Neural cell (in vitro differentiated cells): ENCODE data around the gene SLC37A1. TPM values are rescaled to one million over a fixed set of nuclear protein-coding genes. Genes with fewer than 3 reads are reported as not detected.

Source experiments
- H2AFZ ChIP-seq: fragments of 200-600, 300-800 bp; sonication (generic), shearing (Covaris generic); 2 replicates; pipeline ENCODE4 v1.6.0; 2014; ENCODE audit warnings: low read depth, mild to moderate bottlenecking, antibody characterized with exemption, low read length, moderate library complexity
- H3F3A ChIP-seq: fragments of 200-600 bp; shearing (Covaris generic); 2 replicates; pipeline ENCODE4 v1.6.1; 2016; ENCODE audit warnings: mild to moderate bottlenecking, moderate library complexity, mixed read lengths, antibody characterized with exemption, low read length; ENCODE audit not compliant: insufficient read depth, poor library complexity, severe bottlenecking
- H3K27ac ChIP-seq: fragments of 200-600, 300-800 bp; sonication (generic), shearing (Covaris generic); 2 replicates; pipeline ENCODE4 v1.5.1; 2014; ENCODE audit warnings: mild to moderate bottlenecking, low read length, moderate library complexity
- H3K27me3 ChIP-seq: fragments of 300-800, 200-600 bp; sonication (generic), shearing (Covaris generic); 2 replicates; pipeline ENCODE4 v1.6.0; 2014; ENCODE audit warnings: mild to moderate bottlenecking, low read depth, low read length, moderate library complexity; ENCODE audit not compliant: insufficient read depth
- H3K36me3 ChIP-seq: fragments of 300-800, 200-600 bp; sonication (generic), shearing (Covaris generic); 2 replicates; pipeline ENCODE4 v1.5.1; 2014; ENCODE audit warnings: mild to moderate bottlenecking, antibody characterized with exemption, low read length, moderate library complexity; ENCODE audit not compliant: insufficient read depth
- H3K4me2 ChIP-seq: fragments of 300-800, 200-600 bp; sonication (generic), shearing (Covaris generic); 2 replicates; pipeline ENCODE4 v1.6.0; 2014; ENCODE audit warnings: mild to moderate bottlenecking, low read length
- H3K4me3 ChIP-seq: fragments of 300-800, 200-600 bp; sonication (generic), shearing (Covaris generic); 2 replicates; pipeline ENCODE4 v1.5.1; 2014; ENCODE audit warnings: mild to moderate bottlenecking, low read length, moderate library complexity
- H3K79me2 ChIP-seq: fragments of 200-600 bp; shearing (Covaris generic); replicated peaks from 2 replicates; pipeline ENCODE4 v1.6.0; 2014; ENCODE audit warnings: mild to moderate bottlenecking, low read length, moderate library complexity; ENCODE audit not compliant: insufficient read depth
- H3K9ac ChIP-seq: fragments of 300-800, 200-600 bp; sonication (generic), shearing (Covaris generic); 2 replicates; pipeline ENCODE4 v1.6.1; 2016; ENCODE audit warnings: mild to moderate bottlenecking, low read length, mixed read lengths
- H3K9me2 ChIP-seq: fragments of 200-600 bp; shearing (Covaris generic); 2 replicates; pipeline ENCODE4 v1.6.1; 2016; ENCODE audit warnings: mild to moderate bottlenecking, low read length, mixed read lengths; ENCODE audit not compliant: insufficient read depth
- H3K9me3 ChIP-seq: fragments of 200-600, 300-800 bp; sonication (generic), shearing (Covaris generic); 2 replicates; pipeline ENCODE4 v1.6.1; 2016; ENCODE audit warnings: mild to moderate bottlenecking, mixed run types, low read length, moderate library complexity, mixed read lengths
- H4K20me1 ChIP-seq: fragments of 200-600 bp; shearing (Covaris generic); 2 replicates; pipeline ENCODE4 v1.6.1; 2016; ENCODE audit warnings: mild to moderate bottlenecking, mixed run types; ENCODE audit not compliant: insufficient read depth
- EP300 ChIP-seq: fragments of 450-650 bp; conservative IDR thresholded peaks from 2 replicates; pipeline ENCODE4 v1.6.1; 2014; ENCODE audit warnings: antibody characterized with exemption, mild to moderate bottlenecking, moderate library complexity; ENCODE audit not compliant: poor library complexity, severe bottlenecking
- MXI1 ChIP-seq: fragments of 450-650 bp; conservative IDR thresholded peaks from 2 replicates; pipeline ENCODE4 v1.6.1; 2014; ENCODE audit warnings: antibody characterized with exemption, mild to moderate bottlenecking; ENCODE audit not compliant: poor library complexity, severe bottlenecking
- POLR2AphosphoS5 ChIP-seq: IDR thresholded peaks from 2 replicates; pipeline ENCODE4 v1.6.1; 2012
- RAD21 ChIP-seq: fragments of 450-650 bp; conservative IDR thresholded peaks from 2 replicates; pipeline ENCODE4 v1.6.1; 2014; ENCODE audit warnings: antibody characterized with exemption, mild to moderate bottlenecking, moderate library complexity
- SMC3 ChIP-seq: fragments of 450-650 bp; conservative IDR thresholded peaks from 2 replicates; pipeline ENCODE4 v1.6.1; 2014; ENCODE audit warnings: antibody characterized with exemption, mild to moderate bottlenecking, moderate library complexity; ENCODE audit not compliant: poor library complexity
- TAF1 ChIP-seq: IDR thresholded peaks from 2 replicates; pipeline ENCODE4 v1.6.1; 2012; ENCODE audit warnings: low read depth
- polyA plus RNA-seq: library from polyadenylated mRNA; depleted of rRNA; stranded (reverse); fragments of >200 nt; gene quantifications from 2 replicates; pipeline ENCODE4 v1.2.3, GENCODE V29; 2014
- TF ChIP-seq, protein P1 (sequence below): fragments of 450-650 bp; IDR thresholded peaks from 2 replicates; pipeline ENCODE4 v1.5.1; 2014; ENCODE audit warnings: antibody characterized with exemption, mild to moderate bottlenecking, moderate library complexity; ENCODE audit not compliant: poor library complexity, severe bottlenecking
- TF ChIP-seq, protein P2 (sequence below): IDR thresholded peaks from 2 replicates; pipeline ENCODE4 v1.6.1; 2012; ENCODE audit warnings: borderline replicate concordance

Gene SLC37A1
- polyA plus RNA-seq, 1 donor from 2014 or later = 60.7 TPM

DNA sequence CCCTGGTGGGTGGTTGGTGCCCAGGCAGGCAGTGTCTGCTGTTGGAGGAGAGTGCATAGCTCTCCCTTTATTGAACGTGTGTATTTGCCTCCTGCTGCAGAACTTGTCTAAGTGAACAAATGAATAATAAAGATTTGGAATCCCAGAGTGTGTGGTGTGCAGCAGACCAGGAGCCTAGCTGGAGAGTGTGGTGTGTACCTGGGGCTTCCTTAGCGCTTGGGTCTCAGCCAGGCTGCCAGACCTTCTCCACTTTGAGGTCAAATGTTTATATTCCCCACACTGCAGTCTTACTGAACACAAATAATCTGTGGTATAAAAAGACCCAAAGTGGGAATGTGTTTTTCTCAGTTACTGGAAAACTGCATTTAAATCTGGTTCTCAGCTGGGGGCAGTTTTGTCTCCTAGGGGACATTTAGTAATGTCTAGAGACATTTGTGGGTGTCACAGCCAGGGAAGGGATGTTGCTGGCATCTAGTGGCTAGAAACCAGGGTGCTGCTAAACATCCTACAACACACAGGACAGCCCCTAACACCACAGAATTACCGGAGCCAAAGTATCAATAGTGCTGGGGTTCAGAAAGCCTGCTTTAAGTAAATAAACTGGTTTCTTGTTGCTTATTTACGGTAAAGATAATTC, 23.6 kb downstream of the SLC37A1 start:
- peak; percentile 79 for TF ChIP-seq RAD21
- peak; percentile 79 for TF ChIP-seq SMC3
- no peak for TF ChIP-seq TAF1
- TF ChIP-seq, protein P1, sequence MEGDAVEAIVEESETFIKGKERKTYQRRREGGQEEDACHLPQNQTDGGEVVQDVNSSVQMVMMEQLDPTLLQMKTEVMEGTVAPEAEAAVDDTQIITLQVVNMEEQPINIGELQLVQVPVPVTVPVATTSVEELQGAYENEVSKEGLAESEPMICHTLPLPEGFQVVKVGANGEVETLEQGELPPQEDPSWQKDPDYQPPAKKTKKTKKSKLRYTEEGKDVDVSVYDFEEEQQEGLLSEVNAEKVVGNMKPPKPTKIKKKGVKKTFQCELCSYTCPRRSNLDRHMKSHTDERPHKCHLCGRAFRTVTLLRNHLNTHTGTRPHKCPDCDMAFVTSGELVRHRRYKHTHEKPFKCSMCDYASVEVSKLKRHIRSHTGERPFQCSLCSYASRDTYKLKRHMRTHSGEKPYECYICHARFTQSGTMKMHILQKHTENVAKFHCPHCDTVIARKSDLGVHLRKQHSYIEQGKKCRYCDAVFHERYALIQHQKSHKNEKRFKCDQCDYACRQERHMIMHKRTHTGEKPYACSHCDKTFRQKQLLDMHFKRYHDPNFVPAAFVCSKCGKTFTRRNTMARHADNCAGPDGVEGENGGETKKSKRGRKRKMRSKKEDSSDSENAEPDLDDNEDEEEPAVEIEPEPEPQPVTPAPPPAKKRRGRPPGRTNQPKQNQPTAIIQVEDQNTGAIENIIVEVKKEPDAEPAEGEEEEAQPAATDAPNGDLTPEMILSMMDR = peak; percentile 68
- TF ChIP-seq POLR2AphosphoS5 = no peak
- TF ChIP-seq, protein P2, sequence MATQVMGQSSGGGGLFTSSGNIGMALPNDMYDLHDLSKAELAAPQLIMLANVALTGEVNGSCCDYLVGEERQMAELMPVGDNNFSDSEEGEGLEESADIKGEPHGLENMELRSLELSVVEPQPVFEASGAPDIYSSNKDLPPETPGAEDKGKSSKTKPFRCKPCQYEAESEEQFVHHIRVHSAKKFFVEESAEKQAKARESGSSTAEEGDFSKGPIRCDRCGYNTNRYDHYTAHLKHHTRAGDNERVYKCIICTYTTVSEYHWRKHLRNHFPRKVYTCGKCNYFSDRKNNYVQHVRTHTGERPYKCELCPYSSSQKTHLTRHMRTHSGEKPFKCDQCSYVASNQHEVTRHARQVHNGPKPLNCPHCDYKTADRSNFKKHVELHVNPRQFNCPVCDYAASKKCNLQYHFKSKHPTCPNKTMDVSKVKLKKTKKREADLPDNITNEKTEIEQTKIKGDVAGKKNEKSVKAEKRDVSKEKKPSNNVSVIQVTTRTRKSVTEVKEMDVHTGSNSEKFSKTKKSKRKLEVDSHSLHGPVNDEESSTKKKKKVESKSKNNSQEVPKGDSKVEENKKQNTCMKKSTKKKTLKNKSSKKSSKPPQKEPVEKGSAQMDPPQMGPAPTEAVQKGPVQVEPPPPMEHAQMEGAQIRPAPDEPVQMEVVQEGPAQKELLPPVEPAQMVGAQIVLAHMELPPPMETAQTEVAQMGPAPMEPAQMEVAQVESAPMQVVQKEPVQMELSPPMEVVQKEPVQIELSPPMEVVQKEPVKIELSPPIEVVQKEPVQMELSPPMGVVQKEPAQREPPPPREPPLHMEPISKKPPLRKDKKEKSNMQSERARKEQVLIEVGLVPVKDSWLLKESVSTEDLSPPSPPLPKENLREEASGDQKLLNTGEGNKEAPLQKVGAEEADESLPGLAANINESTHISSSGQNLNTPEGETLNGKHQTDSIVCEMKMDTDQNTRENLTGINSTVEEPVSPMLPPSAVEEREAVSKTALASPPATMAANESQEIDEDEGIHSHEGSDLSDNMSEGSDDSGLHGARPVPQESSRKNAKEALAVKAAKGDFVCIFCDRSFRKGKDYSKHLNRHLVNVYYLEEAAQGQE = no peak
- TF ChIP-seq EP300 = no peak
- TF ChIP-seq MXI1 = no peak
- Histone ChIP-seq H3K27me3 (no peaks in the 10 kb centered on the region), H3K36me3 (no peaks in the 10 kb centered on the region), H4K20me1 (no peaks in the 10 kb centered on the region), H3K9me3 (no peaks in the 10 kb centered on the region), H3K4me3 (no peak overlapping the region), H3K79me2 (no peaks in the 10 kb centered on the region), H2AFZ (no peak overlapping the region), H3F3A (no peaks in the 10 kb centered on the region), H3K9me2 (no peaks in the 10 kb centered on the region), H3K27ac (no peak overlapping the region), H3K4me2 (no peak overlapping the region), H3K9ac (no peak overlapping the region)

DNA sequence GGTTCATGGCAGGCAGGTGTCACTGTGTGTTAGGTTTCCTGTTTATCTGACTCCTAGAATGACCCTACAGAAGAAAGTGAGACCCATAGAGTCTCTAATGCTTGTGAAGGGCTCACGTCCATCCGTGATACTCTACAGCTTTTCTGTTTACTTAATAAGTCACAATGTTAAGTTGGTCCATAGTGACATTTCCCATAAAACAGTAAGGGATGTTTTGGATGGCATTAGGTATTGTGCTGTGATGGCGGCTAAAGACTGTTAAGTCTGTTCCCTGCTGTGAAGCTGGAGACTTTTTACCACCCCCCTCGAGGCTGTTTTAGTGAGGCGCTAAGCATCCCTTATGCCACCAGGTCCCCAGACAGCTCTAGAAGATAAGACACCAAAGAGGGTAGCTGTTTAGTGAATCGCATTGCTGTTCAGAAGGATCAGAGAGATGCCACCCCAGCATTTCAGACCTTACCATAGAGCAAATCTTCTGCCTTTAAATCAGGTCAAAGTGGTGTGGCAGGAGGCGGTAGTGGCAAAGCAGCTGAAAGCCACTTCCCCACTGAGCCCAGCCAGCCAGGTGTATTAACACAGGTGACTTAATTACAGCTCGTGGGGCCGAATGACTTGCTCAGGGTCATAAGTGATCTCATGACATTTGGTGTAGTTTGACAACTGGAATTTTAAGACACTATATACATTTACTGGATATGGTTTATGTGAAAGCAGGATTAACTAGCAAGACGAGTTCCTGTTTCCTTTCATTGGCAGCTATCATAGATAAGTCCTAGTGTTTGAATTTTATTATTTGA, 25.0 kb downstream of the SLC37A1 start:
- no peaks in the 10 kb centered on the region for H3K9me3 ChIP-seq
- no peak overlapping the region for H3K9ac ChIP-seq
- no peaks in the 10 kb centered on the region for H3K9me2 ChIP-seq
- H4K20me1 ChIP-seq = no peaks in the 10 kb centered on the region
- no peak overlapping the region for H3K27ac ChIP-seq
- H3K36me3 ChIP-seq = no peaks in the 10 kb centered on the region
- H3K27me3 ChIP-seq = no peaks in the 10 kb centered on the region
- no peaks in the 10 kb centered on the region for H3F3A ChIP-seq
- H3K4me2 ChIP-seq = no peak overlapping the region
- no peak overlapping the region for H3K4me3 ChIP-seq
- no peak overlapping the region for H2AFZ ChIP-seq
- H3K79me2 ChIP-seq = no peaks in the 10 kb centered on the region
- TF ChIP-seq, protein P1 = no peak
- no peak for TF ChIP-seq MXI1
- no peak for TF ChIP-seq POLR2AphosphoS5
- no peak for TF ChIP-seq SMC3
- TF ChIP-seq EP300 = no peak
- no peak for TF ChIP-seq TAF1
